Astrocyte (in vitro differentiated cells and primary cell): Measurements from ENCODE around the gene ACVR1.
"Not testable (repeated sequence)": the region's sequence is repeated elsewhere in the genome, so short reads cannot be mapped to it uniquely, and the experiment has no call there.

Experiments used
- CTCF ChIP-seq: IDR thresholded peaks from 2 replicates; pipeline ENCODE4 v1.5.1; 2011; ENCODE audit warnings: low read depth, mild to moderate bottlenecking, inconsistent platforms, low read length, moderate library complexity; ENCODE audit not compliant: insufficient read depth
- EZH2 ChIP-seq: IDR thresholded peaks from 2 replicates; pipeline ENCODE4 v1.6.1; 2012; ENCODE audit warnings: mild to moderate bottlenecking, low read length, inconsistent platforms; ENCODE audit not compliant: insufficient read depth

- not testable (repeated sequence) for TF ChIP-seq CTCF, EZH2
Measured at GRCh38 chr2:157756447-157756846, 119.7 kb downstream of the ACVR1 start.
